Activated CD8-positive, alpha-beta T cell treated with anti-CD3 and anti-CD28 coated beads, Interleukin-2, amount 10 ng/mL, durations not matched to agents 7 days and 5 days (primary cell): ENCODE measurements around the gene TUBGCP3. TPM values are rescaled to one million over a fixed set of nuclear protein-coding genes. Genes with fewer than 3 reads are reported as not detected.

Source experiments
- ATAC-seq: fragments of 150-1000 bp; cut with Tn5 transposase; one replicate; pipeline ENCODE4 v1.10.0; 2021; ENCODE audit warnings: moderate library complexity
- CTCF ChIA-PET: fragments of 350-600 bp; sonication (Branson Sonifier 250); formaldehyde crosslinking; loops from one replicate; lab custom pipeline; 2021; ENCODE audit warnings: antibody characterized with exemption; lab: Charles Lee
- POLR2A ChIA-PET: fragments of 350-600 bp; sonication (Branson Sonifier 250); formaldehyde crosslinking; loops from one replicate; lab custom pipeline; 2021; ENCODE audit warnings: antibody characterized with exemption; lab: Charles Lee
- DNase-seq: peaks from one replicate; pipeline ENCODE4 v3.0.0-alpha.2; 2020
- H3K27ac Mint-ChIP-seq: one replicate; pipeline ENCODE4 v1.8.0; 2021; ENCODE audit warnings: mild to moderate bottlenecking, mixed read lengths
- H3K27me3 Mint-ChIP-seq: one replicate; pipeline ENCODE4 v1.8.0; 2021; ENCODE audit warnings: low read depth, mixed read lengths
- H3K36me3 Mint-ChIP-seq: one replicate; pipeline ENCODE4 v1.8.0; 2021; ENCODE audit warnings: low read depth, mixed read lengths
- H3K4me1 Mint-ChIP-seq: one replicate; pipeline ENCODE4 v1.8.0; 2021; ENCODE audit warnings: low read depth, mixed read lengths
- H3K4me3 Mint-ChIP-seq: one replicate; pipeline ENCODE4 v1.8.0; 2021; ENCODE audit warnings: mild to moderate bottlenecking, mixed read lengths
- H3K9me3 Mint-ChIP-seq: one replicate; pipeline ENCODE4 v1.8.0; 2022; ENCODE audit warnings: mixed read lengths; ENCODE audit not compliant: insufficient read depth
- total RNA-seq, 2 experiments: library from RNA; stranded (reverse); gene quantifications; one replicate each; pipeline ENCODE4 v1.2.3, GENCODE V29; 2021

The TUBGCP3 gene
- total RNA-seq, 2 experiments from 2014 or later, result 57.4 to 66.5 TPM

- peaks cover 3% of the 10 kb centered on the region for H3K27me3 Mint-ChIP-seq
Measured at GRCh38 chr13:112626124-112626523, 38.2 kb upstream of the TUBGCP3 start.

GRCh38 chr13:112625698-112626097 is 37.7 kb upstream of the TUBGCP3 start:
- Mint-ChIP-seq H3K36me3 (no peaks in the 10 kb centered on the region), H3K27ac (no peak overlapping the region), H3K4me3 (no peak overlapping the region), H3K9me3 (no peaks in the 10 kb centered on the region), H3K4me1 (no peaks in the 10 kb centered on the region), H3K27me3 (peaks cover 3% of the 10 kb centered on the region)
- DNase-seq, result no peak
- CTCF ChIA-PET, result no interaction called here
- no peak for ATAC-seq
- POLR2A ChIA-PET, result no interaction called here

More at GRCh38 chr13:112626124-112626523, 38.2 kb upstream of the TUBGCP3 start:
- Mint-ChIP-seq H3K27ac (no peak overlapping the region), H3K4me1 (no peaks in the 10 kb centered on the region), H3K36me3 (no peaks in the 10 kb centered on the region), H3K4me3 (no peak overlapping the region), H3K9me3 (no peaks in the 10 kb centered on the region)
- POLR2A ChIA-PET, result no interaction called here
- DNase-seq, result no peak
- CTCF ChIA-PET, result no interaction called here
- no peak for ATAC-seq

DNA sequence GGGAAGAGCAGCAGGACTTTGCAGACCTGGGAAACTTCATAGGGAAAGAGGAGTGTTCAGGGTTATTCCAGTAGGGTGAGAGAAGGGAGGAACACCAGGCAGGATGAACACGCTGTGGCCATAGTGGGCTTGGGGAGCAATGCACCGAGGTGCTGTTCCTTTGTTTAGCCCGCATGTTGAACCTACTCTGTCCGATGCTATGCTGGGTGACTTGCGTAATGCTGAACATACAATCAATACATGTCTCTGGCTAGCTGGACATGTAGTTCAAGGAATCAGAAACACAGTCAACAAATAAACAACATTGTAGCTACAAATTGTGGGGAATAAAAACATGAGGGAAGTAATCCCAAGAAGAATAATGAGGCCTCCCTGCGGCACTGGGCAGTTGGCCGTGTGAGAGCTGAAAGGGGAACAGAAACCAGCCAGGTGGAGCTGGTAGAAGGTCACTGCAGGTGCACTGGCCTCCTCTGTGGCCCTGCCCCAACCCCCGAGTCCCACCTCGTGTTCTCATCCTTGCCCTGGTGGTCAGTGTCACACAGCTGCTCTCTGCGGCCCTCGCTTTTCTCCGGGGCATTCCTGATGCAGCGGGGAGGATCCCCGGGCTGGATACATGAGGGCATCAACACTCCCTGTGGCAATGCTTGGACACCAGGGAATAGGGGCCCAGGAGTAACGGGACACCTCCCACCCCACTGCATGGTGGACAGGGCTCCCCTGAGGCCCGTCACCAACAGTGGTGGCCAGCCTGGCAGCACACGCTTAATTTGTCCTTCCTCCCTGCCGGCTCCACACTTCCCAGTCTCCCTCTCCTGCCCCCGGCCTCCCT is 36.9 kb upstream of the TUBGCP3 start:
- POLR2A ChIA-PET, result no interaction called here

GRCh38 chr13:112624040-112624439 is 36.1 kb upstream of the TUBGCP3 start:
- no peaks in the 10 kb centered on the region for H3K9me3 Mint-ChIP-seq
- H3K27me3 Mint-ChIP-seq, result peaks cover under 1% of the 10 kb centered on the region
- CTCF ChIA-PET, result no interaction called here
- POLR2A ChIA-PET, result no interaction called here
- H3K36me3 Mint-ChIP-seq, result no peaks in the 10 kb centered on the region
- H3K27ac Mint-ChIP-seq, result no peak overlapping the region
- no peak for ATAC-seq
- no peaks in the 10 kb centered on the region for H3K4me1 Mint-ChIP-seq
- DNase-seq, result no peak
- no peak overlapping the region for H3K4me3 Mint-ChIP-seq

More for the DNA sequence above, 36.9 kb upstream of the TUBGCP3 start:
- CTCF ChIA-PET, result no interaction called here
- DNase-seq (no peak), ATAC-seq (no peak)
- Mint-ChIP-seq H3K4me1 (no peaks in the 10 kb centered on the region), H3K27ac (no peak overlapping the region), H3K9me3 (no peaks in the 10 kb centered on the region), H3K27me3 (peaks cover 3% of the 10 kb centered on the region), H3K4me3 (no peak overlapping the region), H3K36me3 (no peaks in the 10 kb centered on the region)

DNA sequence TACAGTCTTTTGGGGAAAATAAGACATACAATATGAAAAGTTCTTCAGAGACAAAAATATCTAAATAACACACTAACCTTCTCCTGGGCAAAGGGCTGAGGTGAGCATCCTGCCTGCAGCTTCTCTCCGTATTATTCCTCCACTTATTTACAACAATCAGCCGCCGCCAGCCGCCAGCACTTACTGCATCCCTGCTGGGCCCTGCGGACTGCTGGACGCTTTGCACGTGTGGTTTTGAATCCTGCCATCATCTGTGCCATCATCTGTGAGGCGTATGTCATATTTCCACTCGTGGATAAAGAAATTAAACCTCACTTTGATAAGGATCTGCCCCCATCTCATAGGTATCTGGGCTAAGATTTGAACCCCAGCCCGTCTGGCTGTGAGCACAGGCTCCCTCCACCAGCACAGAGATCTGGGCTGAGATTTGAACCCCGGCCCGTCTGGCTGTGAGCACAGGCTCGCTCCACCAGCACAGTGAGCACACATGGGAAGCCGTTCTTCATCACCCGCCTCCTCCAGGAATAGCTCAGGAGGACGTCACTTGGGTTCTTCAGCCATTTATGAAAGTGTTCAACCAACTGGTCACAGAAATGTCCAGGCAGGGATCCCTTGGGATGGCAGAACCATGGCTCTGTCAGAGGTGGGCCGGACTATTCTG is 35.2 kb upstream of the TUBGCP3 start:
- no peaks in the 10 kb centered on the region for H3K9me3 Mint-ChIP-seq
- H3K4me1 Mint-ChIP-seq, result no peaks in the 10 kb centered on the region
- H3K27me3 Mint-ChIP-seq, result no peaks in the 10 kb centered on the region
- ATAC-seq (no peak), DNase-seq (no peak)
- ChIA-PET CTCF (no interaction called here), POLR2A (no interaction called here)
- H3K27ac Mint-ChIP-seq, result no peak overlapping the region
- no peaks in the 10 kb centered on the region for H3K36me3 Mint-ChIP-seq
- H3K4me3 Mint-ChIP-seq, result no peak overlapping the region

DNA sequence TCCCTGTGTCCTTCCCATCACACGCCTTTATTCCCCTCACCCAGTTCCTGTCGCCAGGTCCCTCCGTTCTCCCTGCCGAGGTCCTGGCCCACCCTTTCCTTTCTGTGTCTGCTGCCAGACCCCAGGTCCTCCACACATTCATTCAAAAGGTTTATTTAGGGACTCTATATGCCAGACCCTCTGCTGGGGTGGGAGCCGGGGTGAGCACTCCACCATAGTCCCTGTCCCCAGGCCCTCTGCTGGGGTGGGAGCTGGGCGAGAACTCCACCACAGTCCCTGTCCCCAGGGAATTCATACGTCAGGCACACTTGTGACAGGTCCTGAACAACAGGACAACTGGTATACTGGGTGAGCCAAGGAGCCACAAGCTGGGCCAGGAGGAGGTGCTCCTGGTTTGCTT is 34.4 kb upstream of the TUBGCP3 start:
- Mint-ChIP-seq H3K27ac (no peak overlapping the region), H3K27me3 (no peaks in the 10 kb centered on the region), H3K4me3 (no peak overlapping the region), H3K36me3 (no peaks in the 10 kb centered on the region), H3K9me3 (no peaks in the 10 kb centered on the region), H3K4me1 (no peaks in the 10 kb centered on the region)
- ChIA-PET CTCF (no interaction called here), POLR2A (no interaction called here)
- DNase-seq (no peak), ATAC-seq (no peak)

- ATAC-seq (no peak), DNase-seq (no peak)
- Mint-ChIP-seq H3K27me3 (no peaks in the 10 kb centered on the region), H3K27ac (no peak overlapping the region), H3K36me3 (no peaks in the 10 kb centered on the region), H3K9me3 (no peaks in the 10 kb centered on the region), H3K4me3 (no peak overlapping the region), H3K4me1 (no peaks in the 10 kb centered on the region)
- POLR2A ChIA-PET, result no interaction called here
- CTCF ChIA-PET, result no interaction called here
Measured at GRCh38 chr13:112619730-112620631, 32.0 kb upstream of the TUBGCP3 start.

DNA sequence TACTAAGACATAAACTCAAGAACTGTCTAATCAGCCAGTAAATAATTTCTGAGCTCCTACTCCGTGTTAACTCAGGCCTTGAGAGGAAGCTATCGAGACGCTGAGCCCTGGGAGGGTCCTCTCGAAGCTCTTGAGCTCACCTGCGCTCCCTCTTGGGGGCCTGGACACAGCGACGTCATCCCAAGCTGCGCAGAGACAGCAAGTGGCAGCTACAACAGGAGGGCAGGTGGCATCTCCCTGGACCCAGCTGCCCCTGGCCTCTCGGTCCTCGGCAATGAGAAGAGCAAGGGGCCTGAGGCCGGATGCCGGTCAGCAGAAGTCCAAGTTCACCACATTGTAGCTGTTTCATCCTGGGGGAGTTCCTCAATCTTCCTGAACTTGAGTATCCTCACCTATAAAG is 30.5 kb upstream of the TUBGCP3 start:
- Mint-ChIP-seq H3K36me3 (no peaks in the 10 kb centered on the region), H3K4me3 (no peak overlapping the region), H3K9me3 (no peaks in the 10 kb centered on the region), H3K27ac (no peak overlapping the region), H3K4me1 (no peaks in the 10 kb centered on the region), H3K27me3 (peaks cover 8% of the 10 kb centered on the region)
- no peak for ATAC-seq
- no peak for DNase-seq
- ChIA-PET POLR2A (no interaction called here), CTCF (no interaction called here)

DNA sequence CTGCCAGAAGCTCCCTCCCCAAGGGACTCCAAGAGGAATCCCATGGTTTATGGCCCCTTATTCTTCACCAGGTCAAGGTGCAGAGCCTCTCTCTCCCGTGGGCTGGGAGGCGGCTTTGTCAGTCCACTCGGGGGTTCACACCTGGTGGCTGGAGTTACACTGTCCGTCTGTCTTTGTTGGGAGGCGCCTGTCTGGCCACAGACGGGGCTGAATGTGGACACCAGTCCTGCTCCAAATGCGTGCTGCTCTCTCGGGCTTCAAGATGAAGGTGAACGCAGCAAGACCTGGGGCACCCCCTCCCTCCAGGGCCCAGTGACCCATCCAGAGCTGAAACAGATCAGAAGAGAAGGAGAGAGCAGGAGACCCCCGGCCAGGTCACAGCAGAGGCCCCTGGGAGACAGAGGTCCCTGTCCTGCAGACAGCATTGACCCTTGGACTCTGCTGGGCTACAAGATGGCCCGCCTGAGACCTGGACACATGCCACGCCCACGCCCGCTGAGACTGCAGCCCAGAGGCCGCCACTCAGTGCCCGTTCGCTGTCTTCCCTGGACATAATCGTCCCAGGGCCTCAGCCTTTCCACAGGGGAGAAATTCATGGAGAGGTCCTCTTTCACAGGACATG is 29.9 kb upstream of the TUBGCP3 start:
- POLR2A ChIA-PET, result interaction anchor here (0.5 to 0.6 kb wide), 2 partner anchors 57 to 1677 kb away, joined by 3 to 5 read pairs; no protein-coding TSS in a partner anchor
- CTCF ChIA-PET, result no interaction called here
- Mint-ChIP-seq H3K9me3 (no peaks in the 10 kb centered on the region), H3K4me1 (no peaks in the 10 kb centered on the region), H3K36me3 (no peaks in the 10 kb centered on the region), H3K27ac (no peak overlapping the region), H3K27me3 (peaks cover 8% of the 10 kb centered on the region), H3K4me3 (no peak overlapping the region)
- DNase-seq, result no peak
- ATAC-seq, result no peak

- CTCF ChIA-PET, result interaction anchor here (3.4 kb wide), 1 partner anchor 11 kb away, joined by 12 read pairs; no protein-coding TSS in a partner anchor
- Mint-ChIP-seq H3K27ac (no peak overlapping the region), H3K4me1 (no peaks in the 10 kb centered on the region), H3K9me3 (no peaks in the 10 kb centered on the region), H3K4me3 (no peak overlapping the region), H3K27me3 (peaks cover 12% of the 10 kb centered on the region), H3K36me3 (no peaks in the 10 kb centered on the region)
- DNase-seq (peak; percentile 39), ATAC-seq (no peak)
- POLR2A ChIA-PET, result interaction anchor here (0.5 kb wide), 1 partner anchor 1678 kb away, joined by 5 read pairs; no protein-coding TSS in a partner anchor
Measured at GRCh38 chr13:112616586-112617362, 28.8 kb upstream of the TUBGCP3 start.

DNA sequence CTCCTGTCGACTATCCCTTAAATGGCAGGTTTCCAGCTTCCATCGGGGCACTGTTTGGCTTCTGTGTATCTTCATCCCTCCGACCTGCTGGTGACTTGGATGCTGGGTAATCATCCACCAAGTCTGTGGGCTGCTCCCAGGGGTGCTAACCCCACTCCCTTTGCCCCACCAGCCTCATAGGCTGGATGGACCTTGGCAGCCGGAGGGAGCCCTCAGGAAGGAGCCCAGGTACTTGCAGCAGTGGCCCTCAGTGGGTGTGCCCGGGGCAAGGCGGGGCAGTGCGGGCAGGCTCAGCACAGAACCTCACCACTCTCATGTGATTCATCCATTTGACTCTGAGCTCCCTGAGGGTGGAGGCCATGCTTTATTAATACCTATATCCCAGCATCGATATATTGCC is 27.4 kb upstream of the TUBGCP3 start:
- CTCF ChIA-PET, result interaction anchor here (3.4 kb wide), 1 partner anchor 10 kb away, joined by 12 read pairs; no protein-coding TSS in a partner anchor
- no peaks in the 10 kb centered on the region for H3K9me3 Mint-ChIP-seq
- POLR2A ChIA-PET, result no interaction called here
- H3K27me3 Mint-ChIP-seq, result peaks cover 21% of the 10 kb centered on the region
- DNase-seq (no peak), ATAC-seq (no peak)
- H3K27ac Mint-ChIP-seq, result no peak overlapping the region
- H3K36me3 Mint-ChIP-seq, result no peaks in the 10 kb centered on the region
- no peaks in the 10 kb centered on the region for H3K4me1 Mint-ChIP-seq
- no peak overlapping the region for H3K4me3 Mint-ChIP-seq
